ENCODE results near the gene RHD.
"Not testable (repeated sequence)": the region's sequence is repeated elsewhere in the genome, so short reads cannot be mapped to it uniquely, and the experiment has no call there.

GRCh38 chr1:25302330-25302729 lies 30.0 kb downstream of the RHD start:
- not testable (repeated sequence) for TF ChIP-seq EZH2 (IDR thresholded peaks at IDR 0.05; ENCODE audit: insufficient read depth, poor library complexity, severe bottlenecking); EZH2phosphoT487 (IDR thresholded peaks at IDR 0.05; ENCODE audit: insufficient read depth, low read depth)
